Right lobe of liver (tissue), 6 donors: ENCODE results near the gene LIMK1. TPM values are rescaled to one million over a fixed set of nuclear protein-coding genes. Genes with fewer than 3 reads are reported as not detected.

ENCODE experiments used
- ATAC-seq, 4 donors: fragments of 200-7000 bp; cut with Tn5 transposase; one replicate each; pipeline ENCODE4 v1.9.1; 2020; ENCODE audit warnings: mild to moderate bottlenecking in 4 of 4, moderate library complexity in 4 of 4
- DNase-seq, 3 donors: peaks; one replicate each; pipeline ENCODE4 v3.0.0-alpha.2; 2020
- H3K27ac ChIP-seq, 3 donors: fragments of 200-600 bp; one replicate each; pipeline ENCODE4 v1.8.0; 2022
- H3K27me3 ChIP-seq, 2 donors: fragments of 200-600 bp; one replicate each; pipeline ENCODE4 v1.8.0; 2022
- H3K36me3 ChIP-seq, 4 donors: fragments of 200-600 bp; sonication (generic) in 1 of 4; one replicate each; pipeline versions ENCODE4 v1.5.1 to v1.8.0; 2017 to 2022; ENCODE audit warnings: control low read depth in 1 of 4
- H3K4me1 ChIP-seq, 4 donors: fragments of 200-600 bp; sonication (generic) in 1 of 4; one replicate each; pipeline versions ENCODE4 v1.5.1 to v1.8.0; 2017 to 2022; ENCODE audit warnings: control low read depth in 1 of 4
- H3K4me3 ChIP-seq, 3 donors: fragments of 200-600 bp; one replicate each; pipeline ENCODE4 v1.8.0; 2022
- H3K9me3 ChIP-seq, 4 donors: fragments of 200-600 bp; sonication (generic) in 1 of 4; one replicate each; pipeline versions ENCODE4 v1.5.1 to v1.8.0; 2017 to 2022; ENCODE audit warnings: control low read depth in 1 of 4
- CTCF ChIP-seq, 4 donors: fragments of 200-600 bp in 3 of 4; fragments of 450-650 bp in 1 of 4; IDR thresholded peaks; one replicate each; pipeline versions ENCODE4 v1.5.1 to v1.8.0; 2016 to 2022; ENCODE audit warnings: antibody characterized with exemption in 4 of 4, mild to moderate bottlenecking in 2 of 4
- POLR2A ChIP-seq: fragments of 450-650 bp; IDR thresholded peaks from one replicate; pipeline ENCODE4 v1.6.1; 2017; ENCODE audit warnings: antibody characterized with exemption, mild to moderate bottlenecking
- WGBS: methylation state at CpG from one replicate; pipeline ENCODE4 v1.1.6; 2018; ENCODE audit warnings: low coverage, low lambda C conversion rate; ENCODE audit not compliant: insufficient coverage; ENCODE audit errors: missing lambda C conversion rate; 5-methylcytosine and 5-hydroxymethylcytosine counted together
- intact Hi-C, 2 donors: fragments of 100-400 bp; cut with DNase I; formaldehyde crosslinking; loops; one replicate each; pipeline versions ENCODE4 v1.11.2 to v1.14.1; 2022
- total RNA-seq, 6 experiments: library from RNA; depleted of rRNA in 2 of 6; stranded (reverse); fragments of >200 nt in 2 of 6; fragmentation: NEBNext Ultra II Directional in 3 of 6; extraction: Animal tissue kit (Norgen Biotek cat#: 25700) in 3 of 6; gene quantifications; one replicate each; pipeline versions ENCODE4 v1.1.0 to v1.2.4, GENCODE V29; 2016 to 2023
- donor health status: DM: no; HTN: yes; CAD: no.
- donor health status: DM: no; HTN: no; CAD: no.
- donor health status: DM: no; HTN: no; CAD: no.
- donor health status: DM: no; HTN: yes; CAD: no.
- donor health status: DM: no; HTN: yes; CAD: no.

The LIMK1 gene
- total RNA-seq, 6 experiments from 2014 or later, result 3.1 to 9.9 (median 5.8) TPM

DNA sequence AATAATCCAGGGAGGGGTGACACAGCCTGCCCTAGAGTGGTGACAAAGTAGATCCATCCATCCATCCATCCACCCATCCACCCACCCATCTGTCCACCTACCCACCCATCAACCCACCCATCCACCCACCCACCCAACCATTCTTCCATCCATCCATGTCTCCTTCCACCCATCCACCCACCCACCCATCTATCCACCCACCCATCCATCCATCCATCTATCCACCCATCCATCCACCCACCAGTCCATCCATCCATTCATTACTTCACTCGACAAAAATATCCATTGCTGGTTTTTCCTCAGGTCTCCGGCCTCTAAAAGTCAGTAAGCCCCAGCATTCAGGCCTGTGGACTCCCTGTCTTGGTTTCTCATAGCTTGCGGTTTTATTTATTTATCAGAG, 12.5 kb upstream of the LIMK1 start:
- ATAC-seq (no peak), DNase-seq (no peak)
- Histone ChIP-seq H3K4me1 (no peaks in the 10 kb centered on the region), H3K36me3 (no peaks in the 10 kb centered on the region), H3K4me3 (no peak overlapping the region), H3K27me3 (no peaks in the 10 kb centered on the region), H3K9me3 (no peaks in the 10 kb centered on the region), H3K27ac (no peak overlapping the region)
- WGBS, result 95% methylated on average over 3 of the region's 3 CpGs
- intact Hi-C loops, result loop anchor here in 1 of 2 donors (10.0 kb wide), 1 partner anchor 134 kb away; no protein-coding TSS in a partner anchor
- TF ChIP-seq POLR2A, result no peak
- no peak for TF ChIP-seq CTCF (IDR thresholded peaks at IDR 0.05)

- DNase-seq, result no peak
- no peaks in the 10 kb centered on the region for H3K36me3 ChIP-seq
- 79% methylated on average over 1 of the region's 1 CpG for WGBS
- no peak for ATAC-seq
- no peaks in the 10 kb centered on the region for H3K4me1 ChIP-seq
- H3K27me3 ChIP-seq, result no peaks in the 10 kb centered on the region
- H3K4me3 ChIP-seq, result no peak overlapping the region
- intact Hi-C loops, result loop anchor here in 1 of 2 donors (10.0 kb wide), 1 partner anchor 130 kb away; no protein-coding TSS in a partner anchor
- no peaks in the 10 kb centered on the region for H3K9me3 ChIP-seq
- H3K27ac ChIP-seq, result no peak overlapping the region
- TF ChIP-seq POLR2A (no peak), CTCF (IDR thresholded peaks at IDR 0.05) (no peak)
Observed at GRCh38 chr7:74074770-74075169, 8.8 kb upstream of the LIMK1 start.

DNA sequence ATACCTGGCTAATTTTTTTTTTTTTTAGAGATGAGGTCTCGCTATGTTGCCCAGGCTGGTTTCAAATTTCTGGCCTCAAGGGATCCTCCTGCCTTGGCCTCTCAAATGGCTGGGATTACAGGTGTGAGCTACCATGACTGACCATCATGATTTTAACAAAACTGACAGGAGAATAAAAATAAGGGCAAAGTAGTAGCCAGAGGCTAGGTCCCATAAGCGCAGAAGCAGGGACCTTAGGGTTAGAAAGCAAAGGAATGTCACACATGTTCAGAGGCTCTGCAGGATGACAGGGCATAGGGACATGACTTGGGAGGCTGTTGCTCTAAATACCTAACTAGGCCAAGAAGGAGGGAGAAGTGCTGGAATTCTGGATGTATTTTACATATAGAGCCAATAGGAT, 5.1 kb upstream of the LIMK1 start:
- Histone ChIP-seq H3K36me3 (no peaks in the 10 kb centered on the region), H3K9me3 (no peaks in the 10 kb centered on the region), H3K4me3 (no peak overlapping the region), H3K27ac (no peak overlapping the region), H3K27me3 (no peaks in the 10 kb centered on the region), H3K4me1 (peaks cover 0 to 3% (median 0%) of the 10 kb centered on the region in 4 donors)
- WGBS, result 100% methylated on average over 2 of the region's 2 CpGs
- TF ChIP-seq CTCF (IDR thresholded peaks at IDR 0.05) (no peak), POLR2A (no peak)
- no peak for DNase-seq
- no peak for ATAC-seq
- intact Hi-C loops, result loop anchor here in 1 of 2 donors (10.0 kb wide), 1 partner anchor 126 kb away; no protein-coding TSS in a partner anchor

GRCh38 chr7:74082770-74083116, 861 bp upstream of the LIMK1 start:
- TF ChIP-seq CTCF (IDR thresholded peaks at IDR 0.05), result no peak
- no peak for TF ChIP-seq POLR2A
- peaks cover 0 to 12% (median 0%) of the 10 kb centered on the region in 4 donors for H3K4me1 ChIP-seq
- intact Hi-C loops, result loop anchor here in 1 of 2 donors (10.0 kb wide), 1 partner anchor 92 kb away; the partner anchor contains the start of gene EIF4H
- peak in 1 of 3 donors; percentile 57 for DNase-seq
- H3K9me3 ChIP-seq, result no peaks in the 10 kb centered on the region
- no peaks in the 10 kb centered on the region for H3K27me3 ChIP-seq
- H3K27ac ChIP-seq, result no peak overlapping the region
- H3K36me3 ChIP-seq, result no peaks in the 10 kb centered on the region
- no peak overlapping the region for H3K4me3 ChIP-seq
- ATAC-seq, result no peak
- 85% methylated on average over 3 of the region's 9 CpGs for WGBS
